Caco-2 (cell line): ENCODE results near the gene MBD1. TPM values are rescaled to one million over a fixed set of nuclear protein-coding genes. Genes with fewer than 3 reads are reported as not detected.
A peak's percentile ranks its signal among the peaks of the same experiment; 100 is the strongest.
"Not testable (repeated sequence)": the region's sequence is repeated elsewhere in the genome, so short reads cannot be mapped to it uniquely, and the experiment has no call there.

ENCODE experiments used
- BruUV-seq: library from RNA; stranded (reverse); fragments of 400-500 nt; replicated peaks from 2 replicates; lab custom pipeline; 2021; lab: Mats Ljungman, UMichigan
- CTCF ChIA-PET: fragments of 300-600 bp; sonication (Branson Sonifier 250); formaldehyde crosslinking; loops from one replicate; lab custom pipeline; 2022; ENCODE audit warnings: antibody characterized with exemption; lab: Charles Lee
- POLR2A ChIA-PET: fragments of 300-600 bp; sonication (Branson Sonifier 250); formaldehyde crosslinking; loops from one replicate; lab custom pipeline; 2022; ENCODE audit warnings: antibody characterized with exemption; lab: Charles Lee
- DNase-seq, 2 experiments: peaks; one replicate each; pipeline versions ENCODE4 v3.0.0 to v3.0.0-alpha.2; 2020 to 2022
- H3K27me3 ChIP-seq: replicated peaks from 2 replicates; pipeline ENCODE4 v1.6.0; 2011; ENCODE audit warnings: low read length; ENCODE audit not compliant: control insufficient read depth, insufficient read depth
- H3K36me3 ChIP-seq: 2 replicates; pipeline ENCODE4 v1.5.1; 2011; ENCODE audit warnings: low read length; ENCODE audit not compliant: control insufficient read depth, insufficient read depth
- H3K4me1 ChIP-seq: fragments of 250-450 bp; sonication (Bioruptor Pico); 2 replicates; pipeline ENCODE4 v1.5.1; 2020; ENCODE audit warnings: mild to moderate bottlenecking
- H3K4me3 ChIP-seq: 2 replicates; pipeline ENCODE4 v1.5.1; 2011; ENCODE audit warnings: low read depth, mild to moderate bottlenecking, control low read depth, low read length
- H3K9me3 ChIP-seq: fragments of 250-450 bp; sonication (Bioruptor Pico); 2 replicates; pipeline ENCODE4 v1.5.1; 2020; ENCODE audit warnings: mild to moderate bottlenecking, moderate library complexity
- H3K27ac Mint-ChIP-seq: one replicate; pipeline ENCODE4 v1.8.0; 2022; ENCODE audit warnings: mixed read lengths; ENCODE audit not compliant: unreplicated experiment
- H3K27me3 Mint-ChIP-seq: one replicate; pipeline ENCODE4 v1.8.0; 2022; ENCODE audit warnings: mixed read lengths; ENCODE audit not compliant: insufficient read depth, unreplicated experiment
- H3K36me3 Mint-ChIP-seq: one replicate; pipeline ENCODE4 v1.8.0; 2022; ENCODE audit warnings: mild to moderate bottlenecking, mixed read lengths; ENCODE audit not compliant: insufficient read depth, unreplicated experiment
- H3K4me1 Mint-ChIP-seq: one replicate; pipeline ENCODE4 v1.8.0; 2022; ENCODE audit warnings: low read depth, mixed read lengths; ENCODE audit not compliant: unreplicated experiment
- H3K4me3 Mint-ChIP-seq: one replicate; pipeline ENCODE4 v1.8.0; 2022; ENCODE audit warnings: mild to moderate bottlenecking, moderate library complexity, mixed read lengths; ENCODE audit not compliant: unreplicated experiment
- H3K9me3 Mint-ChIP-seq: one replicate; pipeline ENCODE4 v1.8.0; 2022; ENCODE audit warnings: mixed read lengths; ENCODE audit not compliant: unreplicated experiment
- intact Hi-C: fragments of 100-400 bp; cut with micrococcal nuclease; formaldehyde crosslinking; loops from one replicate; pipeline ENCODE4 v1.10.0; 2022; ENCODE audit not compliant: unreplicated experiment
- total RNA-seq: library from RNA; stranded (reverse); gene quantifications from 2 replicates; pipeline ENCODE4 v1.2.3, GENCODE V29; 2022
- TF ChIP-seq, protein P1 (sequence below), 2 experiments: fragments of 200-600 bp in 1 of 2; IDR thresholded peaks; 1 replicate in 1 of 2; 2 replicates in 1 of 2; pipeline versions ENCODE4 v1.5.1 to v1.8.0; 2011 to 2022; ENCODE audit warnings: antibody characterized with exemption in 1 of 2, control low read depth in 1 of 2, inconsistent platforms in 1 of 2, low read depth in 1 of 2, low read length in 1 of 2, mild to moderate bottlenecking in 1 of 2, moderate library complexity in 1 of 2; ENCODE audit not compliant: insufficient read depth in 1 of 2, severe bottlenecking in 1 of 2, unreplicated experiment in 1 of 2

MBD1 gene
- total RNA-seq, 1 experiment from 2014 or later = 34.7 TPM

DNA sequence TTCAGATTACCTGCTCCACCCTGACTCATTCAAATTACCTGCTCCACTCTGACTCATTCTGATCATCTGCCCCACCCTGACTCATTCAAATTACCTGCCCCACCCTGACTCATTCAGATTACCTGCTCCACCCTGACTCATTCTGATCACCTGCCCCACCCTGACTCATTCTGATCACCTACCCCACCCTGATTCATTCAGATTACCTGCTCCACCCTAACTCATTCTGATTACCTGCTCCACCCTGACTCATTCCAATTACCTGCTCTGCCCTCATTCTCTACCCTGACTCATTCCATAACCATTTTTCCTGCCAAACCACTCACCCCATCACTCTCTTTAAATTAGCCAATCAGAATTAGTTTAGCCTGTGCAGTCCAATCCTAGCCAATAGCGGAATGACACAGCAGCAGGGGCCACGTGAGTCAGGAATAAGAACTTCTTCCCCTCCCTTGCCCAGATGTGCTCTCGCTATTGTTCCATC lies 41.2 kb downstream of the MBD1 start:
- Histone ChIP-seq H3K9me3 (no peaks in the 10 kb centered on the region), H3K4me3 (no peak overlapping the region), H3K36me3 (no peaks in the 10 kb centered on the region), H3K4me1 (no peaks in the 10 kb centered on the region), H3K27me3 (no peaks in the 10 kb centered on the region)
- Mint-ChIP-seq H3K4me1 (no peaks in the 10 kb centered on the region), H3K27ac (no peak overlapping the region), H3K9me3 (peaks cover 19% of the 10 kb centered on the region), H3K4me3 (no peak overlapping the region), H3K27me3 (no peaks in the 10 kb centered on the region), H3K36me3 (no peaks in the 10 kb centered on the region)
- POLR2A ChIA-PET = no interaction called here
- no peak for DNase-seq
- TF ChIP-seq, protein P1, sequence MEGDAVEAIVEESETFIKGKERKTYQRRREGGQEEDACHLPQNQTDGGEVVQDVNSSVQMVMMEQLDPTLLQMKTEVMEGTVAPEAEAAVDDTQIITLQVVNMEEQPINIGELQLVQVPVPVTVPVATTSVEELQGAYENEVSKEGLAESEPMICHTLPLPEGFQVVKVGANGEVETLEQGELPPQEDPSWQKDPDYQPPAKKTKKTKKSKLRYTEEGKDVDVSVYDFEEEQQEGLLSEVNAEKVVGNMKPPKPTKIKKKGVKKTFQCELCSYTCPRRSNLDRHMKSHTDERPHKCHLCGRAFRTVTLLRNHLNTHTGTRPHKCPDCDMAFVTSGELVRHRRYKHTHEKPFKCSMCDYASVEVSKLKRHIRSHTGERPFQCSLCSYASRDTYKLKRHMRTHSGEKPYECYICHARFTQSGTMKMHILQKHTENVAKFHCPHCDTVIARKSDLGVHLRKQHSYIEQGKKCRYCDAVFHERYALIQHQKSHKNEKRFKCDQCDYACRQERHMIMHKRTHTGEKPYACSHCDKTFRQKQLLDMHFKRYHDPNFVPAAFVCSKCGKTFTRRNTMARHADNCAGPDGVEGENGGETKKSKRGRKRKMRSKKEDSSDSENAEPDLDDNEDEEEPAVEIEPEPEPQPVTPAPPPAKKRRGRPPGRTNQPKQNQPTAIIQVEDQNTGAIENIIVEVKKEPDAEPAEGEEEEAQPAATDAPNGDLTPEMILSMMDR (IDR thresholded peaks at IDR 0.05; ENCODE audit: insufficient read depth in 1 of 2, low read depth in 1 of 2, low read length in 1 of 2, severe bottlenecking in 1 of 2, unreplicated experiment in 1 of 2) = no peak
- intact Hi-C loops = no loop called here
- BruUV-seq = no TSS peak
- CTCF ChIA-PET = no interaction called here

GRCh38 chr18:50232419-50232818 lies 48.9 kb downstream of the MBD1 start:
- BruUV-seq = no TSS peak
- Histone ChIP-seq H3K27me3 (no peaks in the 10 kb centered on the region), H3K9me3 (no peaks in the 10 kb centered on the region), H3K4me1 (no peaks in the 10 kb centered on the region), H3K36me3 (no peaks in the 10 kb centered on the region), H3K4me3 (no peak overlapping the region)
- Mint-ChIP-seq H3K27ac (no peak overlapping the region), H3K36me3 (no peaks in the 10 kb centered on the region), H3K27me3 (no peaks in the 10 kb centered on the region), H3K4me1 (no peaks in the 10 kb centered on the region), H3K4me3 (no peak overlapping the region), H3K9me3 (peaks cover under 1% of the 10 kb centered on the region)
- ChIA-PET CTCF (no interaction called here), POLR2A (no interaction called here)
- DNase-seq = no peak
- intact Hi-C loops = no loop called here
- TF ChIP-seq, protein P1 (IDR thresholded peaks at IDR 0.05; ENCODE audit: insufficient read depth in 1 of 2, low read depth in 1 of 2, low read length in 1 of 2, severe bottlenecking in 1 of 2, unreplicated experiment in 1 of 2) = no peak

DNA sequence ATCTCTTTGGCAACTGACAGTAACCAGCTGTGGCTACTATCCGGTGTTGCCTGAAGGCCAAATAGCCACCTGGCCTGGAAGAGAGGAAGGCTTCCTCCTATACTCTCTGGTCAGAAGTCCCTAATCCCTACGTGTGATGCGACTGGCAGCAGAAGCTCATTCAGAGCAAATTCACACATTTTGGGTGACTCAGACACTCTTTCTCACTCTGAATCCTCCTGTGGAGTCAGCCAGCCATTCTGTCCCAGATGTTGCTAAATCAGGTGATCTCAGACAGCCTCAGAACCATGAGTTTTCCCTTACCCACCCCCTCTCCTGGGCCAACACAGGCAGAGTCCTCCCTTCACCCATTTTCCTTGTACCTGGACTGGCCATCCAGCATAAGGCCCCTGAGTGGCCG lies 49.7 kb downstream of the MBD1 start:
- no peaks in the 10 kb centered on the region for H3K27me3 ChIP-seq
- no peak overlapping the region for H3K27ac Mint-ChIP-seq
- H3K27me3 Mint-ChIP-seq = no peaks in the 10 kb centered on the region
- H3K9me3 ChIP-seq = no peaks in the 10 kb centered on the region
- intact Hi-C loops = no loop called here
- no peak for DNase-seq
- ChIA-PET CTCF (no interaction called here), POLR2A (no interaction called here)
- no peak overlapping the region for H3K4me3 ChIP-seq
- H3K4me1 Mint-ChIP-seq = no peaks in the 10 kb centered on the region
- H3K36me3 ChIP-seq = no peaks in the 10 kb centered on the region
- H3K4me3 Mint-ChIP-seq = no peak overlapping the region
- H3K36me3 Mint-ChIP-seq = no peaks in the 10 kb centered on the region
- BruUV-seq = no TSS peak
- H3K4me1 ChIP-seq = no peaks in the 10 kb centered on the region
- peaks cover 7% of the 10 kb centered on the region for H3K9me3 Mint-ChIP-seq
- TF ChIP-seq, protein P1 (IDR thresholded peaks at IDR 0.05; ENCODE audit: insufficient read depth in 1 of 2, low read depth in 1 of 2, low read length in 1 of 2, severe bottlenecking in 1 of 2, unreplicated experiment in 1 of 2) = no peak

DNA sequence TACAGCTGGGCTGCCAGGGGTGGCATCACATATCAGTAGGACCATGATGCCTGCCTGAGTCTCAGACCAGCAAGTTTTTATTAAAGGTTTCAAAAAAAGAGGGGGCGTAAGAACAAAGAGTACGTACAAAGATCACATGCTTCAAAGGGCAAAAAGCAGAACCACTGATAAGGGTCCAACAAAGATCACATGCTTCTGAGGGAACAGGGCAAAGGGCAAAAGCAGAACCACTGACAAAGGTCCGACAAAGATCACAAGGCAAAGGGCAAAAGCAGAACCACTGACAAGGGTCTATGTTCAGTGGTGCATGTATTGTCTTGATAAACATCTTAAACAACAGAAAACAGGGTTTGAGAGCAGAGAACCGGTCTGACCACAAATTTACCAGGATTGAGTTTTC lies 61.1 kb downstream of the MBD1 start:
- POLR2A ChIA-PET, H3K4me1 ChIP-seq, H3K4me3 Mint-ChIP-seq, H3K4me1 Mint-ChIP-seq, H3K4me3 ChIP-seq, intact Hi-C loops, H3K27me3 Mint-ChIP-seq, H3K27me3 ChIP-seq, H3K9me3 ChIP-seq, H3K36me3 ChIP-seq, H3K9me3 Mint-ChIP-seq, CTCF ChIA-PET, H3K36me3 Mint-ChIP-seq, H3K27ac Mint-ChIP-seq, BruUV-seq: not testable (repeated sequence)
- DNase-seq = peak in 1 of 2 experiments; percentile 20
